Cortex of kidney (tissue), 1 donor: ENCODE data around the gene PRKCE.
"Not testable (repeated sequence)": the region's sequence is repeated elsewhere in the genome, so short reads cannot be mapped to it uniquely, and the experiment has no call there.

Source experiments
- DNase-seq: peaks from one replicate; lab custom pipeline; 2025; lab: John Stamatoyannopoulos, UW

PRKCE gene

DNA sequence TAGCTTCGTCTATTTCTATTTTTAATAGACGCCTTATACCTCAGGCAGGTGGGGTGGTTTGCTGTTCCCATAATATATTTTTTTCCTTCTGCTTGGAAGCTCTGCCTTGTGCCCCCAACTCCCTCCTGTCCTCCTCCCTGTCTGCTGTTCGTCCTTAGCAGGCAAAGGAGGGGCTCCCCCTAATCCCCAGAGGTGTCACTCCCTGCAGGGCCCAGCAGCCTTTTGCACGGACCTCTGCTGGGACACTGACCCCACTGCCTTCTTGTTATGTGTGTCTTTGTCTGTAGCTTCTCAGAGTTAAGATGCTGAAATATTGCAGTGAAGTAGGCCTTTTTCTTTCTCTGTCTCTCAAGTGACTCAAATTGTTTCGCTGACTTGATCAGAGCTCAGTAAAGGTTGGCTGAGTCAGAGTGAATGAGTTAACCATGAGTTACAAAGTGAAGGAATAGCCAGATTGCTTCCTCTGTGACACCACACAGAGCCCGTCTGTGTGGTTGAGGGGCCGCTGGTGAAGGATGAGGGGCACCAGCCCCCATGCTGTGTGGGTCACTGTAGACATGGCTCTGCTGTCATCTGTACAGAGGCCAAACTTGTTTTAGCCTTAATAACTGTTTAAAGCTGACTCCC lies 47.7 kb downstream of the PRKCE start:
- DNase-seq = no peak

DNA sequence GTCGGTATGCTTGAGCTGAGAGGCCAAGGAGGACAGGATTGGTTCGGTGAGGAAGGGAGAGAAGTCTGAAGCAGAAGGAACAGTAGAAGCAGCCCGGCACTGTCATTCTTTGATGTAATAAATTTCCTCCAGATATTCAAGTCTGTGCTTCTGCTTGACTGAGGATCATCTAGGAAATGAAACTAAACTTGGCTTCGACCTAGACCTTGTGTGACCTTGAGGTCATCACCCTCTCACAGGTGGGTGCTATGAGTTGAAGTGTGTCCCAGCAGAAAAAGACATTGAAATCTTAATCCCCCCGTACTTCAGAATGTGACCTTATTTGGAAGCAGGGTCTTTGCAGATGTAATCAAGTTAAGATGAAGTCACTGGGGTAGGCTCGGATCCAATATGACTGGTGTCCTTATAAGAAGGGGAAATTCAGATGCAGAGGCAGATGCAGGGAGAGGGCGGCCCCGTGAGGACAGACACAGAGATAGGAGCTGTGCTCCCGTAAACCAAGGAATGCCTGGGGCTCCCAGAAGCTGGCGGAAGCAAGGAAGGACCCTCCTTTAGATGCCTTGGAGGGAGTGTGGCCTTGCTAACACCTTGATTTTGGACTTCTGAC lies 49.0 kb downstream of the PRKCE start:
- DNase-seq = no peak

DNA sequence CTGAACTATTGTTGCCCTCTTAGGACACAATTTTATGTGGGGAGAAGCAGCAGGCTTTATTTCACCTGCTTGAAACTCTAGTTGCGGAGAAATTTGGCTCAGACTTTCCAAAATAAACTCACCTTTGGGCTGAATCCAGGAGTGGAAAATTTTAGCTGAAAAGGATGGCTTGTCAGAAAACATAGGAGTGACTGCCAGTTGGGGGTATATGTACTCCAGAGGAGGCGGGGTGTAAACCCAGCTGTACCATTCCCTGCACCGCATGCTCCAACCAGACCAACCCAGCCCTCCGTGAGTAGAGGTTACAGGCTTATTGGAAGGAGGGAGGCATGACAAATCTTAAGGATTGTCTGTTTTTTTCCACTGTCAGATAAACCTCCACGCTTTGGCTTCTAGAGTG lies 53.8 kb downstream of the PRKCE start:
- no peak for DNase-seq

DNA sequence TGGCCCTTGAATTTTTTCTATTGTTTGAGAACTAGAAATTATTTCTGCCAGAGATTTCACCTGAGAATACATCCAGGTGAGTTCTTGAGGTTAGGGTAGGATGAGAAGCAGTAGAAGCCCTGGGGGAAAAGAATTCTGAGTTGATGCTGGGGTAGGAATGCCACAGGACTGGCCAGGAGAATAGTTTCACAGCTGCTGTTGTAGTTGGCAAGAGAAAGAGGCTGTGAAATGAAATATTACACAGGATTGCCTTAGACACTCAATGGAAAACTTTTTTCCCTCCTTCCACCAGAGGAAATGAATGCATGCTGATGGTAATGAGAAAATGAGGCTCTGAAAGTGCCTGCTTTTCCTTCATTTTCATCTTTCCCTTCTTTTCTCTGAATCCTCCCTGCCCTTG lies 54.6 kb downstream of the PRKCE start:
- DNase-seq = no peak

DNA sequence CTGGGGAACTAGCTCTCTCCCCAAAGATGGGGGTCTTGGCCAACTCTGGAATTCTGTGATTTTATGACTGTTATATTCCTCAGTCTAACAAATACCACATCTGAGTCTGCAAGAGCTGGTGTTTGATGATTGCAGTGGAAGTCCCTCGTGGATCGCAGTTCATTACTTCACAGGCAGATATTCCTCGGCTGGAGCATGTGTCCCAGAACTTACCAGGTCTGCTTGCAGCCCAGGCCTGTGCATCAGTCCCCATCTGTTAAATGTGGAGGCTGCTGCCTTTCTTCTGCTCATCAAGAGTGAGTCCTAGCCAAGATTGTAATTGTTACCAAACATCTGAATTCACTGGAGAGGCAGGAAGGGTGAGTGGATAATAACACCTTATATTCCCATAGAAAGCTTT lies 55.5 kb downstream of the PRKCE start:
- no peak for DNase-seq

DNA sequence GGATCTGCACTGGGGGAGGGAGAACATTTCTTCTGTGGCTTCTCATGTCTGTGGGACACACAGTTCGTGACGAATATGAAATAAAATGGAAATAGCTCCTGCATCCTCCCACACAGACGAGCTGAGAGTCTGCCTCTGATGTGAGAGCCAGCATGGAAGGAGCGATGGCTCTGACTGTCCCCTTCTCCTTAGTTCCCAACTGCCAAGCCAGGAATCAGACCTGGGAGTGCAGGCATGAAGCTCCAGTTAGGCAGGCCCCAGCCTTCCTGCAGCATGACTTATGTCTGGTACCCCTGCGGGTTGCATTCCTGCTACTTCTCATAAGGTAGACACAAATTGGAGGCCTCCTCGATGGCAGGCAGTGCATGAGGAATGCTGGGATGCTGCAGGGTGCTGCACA lies 56.2 kb downstream of the PRKCE start:
- DNase-seq = no peak

DNA sequence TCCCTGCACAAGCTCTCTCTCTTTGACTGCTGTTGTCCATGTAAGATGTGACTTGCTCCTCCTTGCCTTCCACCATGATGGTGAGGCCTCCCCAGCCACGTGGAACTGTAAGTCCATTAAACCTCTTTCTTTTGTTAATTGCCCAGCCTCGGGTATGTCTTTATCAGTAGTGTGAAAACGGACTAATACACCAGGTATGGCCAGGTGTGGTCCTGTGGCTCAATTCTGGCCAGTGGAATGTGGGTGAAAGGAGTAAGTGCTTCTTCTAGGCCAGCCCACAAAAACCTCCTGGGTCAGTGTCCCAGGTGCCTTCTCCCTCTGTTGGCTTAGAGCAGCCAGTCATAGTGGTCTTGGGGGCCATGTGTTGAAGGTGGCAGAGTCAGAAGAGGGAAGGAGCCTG lies 57.0 kb downstream of the PRKCE start:
- DNase-seq = no peak

DNA sequence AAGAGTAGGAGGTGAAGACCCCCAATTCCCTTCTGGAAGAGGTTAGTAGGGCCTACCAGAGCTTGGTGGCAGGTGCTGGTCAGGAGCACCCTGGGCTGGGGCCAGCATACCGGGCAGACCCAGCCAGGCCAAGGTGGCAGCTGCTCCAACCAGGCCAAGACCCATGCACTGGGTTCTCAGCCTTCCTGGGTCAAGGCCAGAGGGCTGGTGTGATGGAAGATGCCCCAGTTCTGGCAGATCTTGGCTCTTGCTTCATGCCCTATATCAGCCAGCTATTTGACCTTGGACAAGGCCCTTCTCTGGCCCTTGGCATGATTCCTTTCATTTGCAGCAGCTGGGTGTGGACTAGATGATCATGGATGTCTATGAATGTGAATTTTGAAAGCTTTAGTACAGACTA lies 57.7 kb downstream of the PRKCE start:
- DNase-seq = no peak

DNA sequence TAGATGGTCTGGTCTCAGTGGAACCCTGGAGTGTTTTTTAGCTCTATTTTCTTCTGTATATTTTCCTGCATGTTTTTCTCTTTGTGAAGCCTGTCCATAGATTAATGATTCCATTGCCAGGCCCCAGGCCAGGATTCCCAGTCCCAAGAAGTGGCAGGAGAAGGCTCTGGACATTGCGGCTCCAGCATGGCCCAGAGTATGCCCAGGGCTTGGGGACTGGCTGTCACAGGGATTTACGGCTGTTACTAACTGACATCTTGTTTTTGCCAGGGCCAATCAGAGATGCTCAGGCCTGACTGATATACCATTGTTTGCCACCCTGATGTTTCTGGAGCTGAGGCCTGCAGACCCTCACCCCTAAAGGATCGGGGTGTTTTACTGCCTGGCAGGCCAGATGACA lies 59.0 kb downstream of the PRKCE start:
- DNase-seq = no peak

DNA sequence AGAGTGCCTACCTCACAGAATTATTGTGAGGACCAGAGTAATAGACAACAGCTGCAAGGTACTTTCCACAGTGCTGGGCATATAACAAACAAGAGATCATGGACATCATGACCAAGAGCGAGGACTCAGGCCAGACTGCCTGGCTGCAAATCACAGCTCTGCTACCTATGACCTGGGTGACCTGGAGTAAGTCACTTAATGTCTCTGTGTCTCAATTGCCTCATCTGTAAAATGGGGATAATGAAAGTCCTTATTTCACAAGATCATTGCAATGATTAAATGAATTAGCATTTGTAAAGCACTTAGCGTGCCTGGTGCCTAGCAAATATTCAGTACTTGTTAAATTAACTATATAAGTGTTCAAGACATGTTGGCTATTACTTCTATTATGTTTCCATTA lies 59.7 kb downstream of the PRKCE start:
- no peak for DNase-seq

DNA sequence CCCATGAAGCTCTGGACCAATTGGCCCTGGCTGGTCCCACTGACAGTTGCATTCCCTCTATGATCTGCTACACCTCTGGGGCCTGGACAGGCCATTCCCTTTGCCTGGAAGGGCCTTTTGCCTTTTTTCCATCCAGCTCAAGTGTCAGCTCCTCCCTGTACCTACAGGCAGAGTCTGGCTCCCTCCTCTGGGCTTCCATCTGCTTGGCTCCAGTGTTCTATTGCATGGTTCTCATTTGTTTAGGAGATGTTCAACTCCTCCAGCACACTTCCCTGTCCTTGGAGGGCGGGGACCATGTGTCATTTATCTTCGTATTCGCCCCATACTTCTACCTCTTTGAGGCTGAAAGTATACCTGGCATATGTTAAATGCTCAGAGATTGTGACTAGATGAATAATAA lies 61.1 kb downstream of the PRKCE start:
- no peak for DNase-seq

DNA sequence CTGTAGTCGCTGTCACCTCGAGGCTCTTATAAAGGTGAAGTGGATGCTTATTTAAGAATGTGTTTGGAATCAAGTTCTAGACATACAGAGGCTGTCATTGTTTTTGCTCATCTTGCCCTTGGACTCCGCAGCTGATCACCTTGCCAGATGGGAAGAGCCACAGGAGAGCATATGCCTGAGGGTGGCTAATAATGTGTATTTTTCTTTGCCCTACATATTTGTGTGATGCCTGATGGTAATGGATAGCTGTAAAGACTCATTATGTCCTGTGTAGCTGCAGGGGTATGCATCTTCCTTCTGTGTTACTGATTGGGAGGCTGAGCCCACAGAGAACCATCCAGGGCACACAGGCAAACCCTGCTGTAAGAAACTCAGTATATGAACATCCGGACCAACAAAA lies 61.7 kb downstream of the PRKCE start:
- DNase-seq = no peak

DNA sequence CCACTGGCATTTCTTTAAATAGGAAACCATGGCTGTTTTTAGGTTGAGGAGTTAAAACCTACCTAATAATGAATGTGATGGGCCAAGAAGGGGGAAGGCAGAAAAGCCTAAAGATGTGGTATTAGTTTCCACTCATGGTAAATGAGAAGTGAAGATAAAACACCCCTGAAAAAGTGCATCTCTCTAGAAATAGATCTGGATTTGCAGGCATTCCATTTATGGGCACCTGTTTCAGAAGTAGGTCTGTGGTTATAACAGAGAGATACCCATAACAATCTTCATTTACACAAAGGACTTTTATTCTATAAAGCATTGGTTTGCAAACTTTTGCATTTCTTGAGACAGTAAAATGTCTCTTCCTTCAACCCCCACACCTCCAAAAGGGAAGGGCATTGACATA lies 62.1 kb downstream of the PRKCE start:
- no peak for DNase-seq

DNA sequence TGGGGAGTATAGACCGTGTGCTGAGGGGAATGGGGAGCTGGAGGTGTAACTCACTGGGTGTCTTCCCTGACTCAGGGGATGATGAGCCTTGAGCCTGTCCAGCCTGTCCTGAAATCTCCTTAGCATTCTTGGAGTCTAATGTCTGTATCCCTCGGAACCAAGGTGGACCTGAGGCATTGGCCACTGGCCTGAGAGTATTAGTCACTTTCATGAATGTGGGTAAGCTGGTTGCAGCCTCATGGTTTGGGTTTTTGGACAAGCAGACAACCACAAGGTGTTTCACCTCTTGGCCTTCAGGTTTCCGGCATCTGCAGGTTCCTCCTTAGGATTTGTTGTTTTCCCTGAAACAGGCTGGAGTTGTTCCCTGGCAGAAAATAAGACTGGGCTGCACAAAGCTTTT lies 63.2 kb downstream of the PRKCE start:
- no peak for DNase-seq

DNA sequence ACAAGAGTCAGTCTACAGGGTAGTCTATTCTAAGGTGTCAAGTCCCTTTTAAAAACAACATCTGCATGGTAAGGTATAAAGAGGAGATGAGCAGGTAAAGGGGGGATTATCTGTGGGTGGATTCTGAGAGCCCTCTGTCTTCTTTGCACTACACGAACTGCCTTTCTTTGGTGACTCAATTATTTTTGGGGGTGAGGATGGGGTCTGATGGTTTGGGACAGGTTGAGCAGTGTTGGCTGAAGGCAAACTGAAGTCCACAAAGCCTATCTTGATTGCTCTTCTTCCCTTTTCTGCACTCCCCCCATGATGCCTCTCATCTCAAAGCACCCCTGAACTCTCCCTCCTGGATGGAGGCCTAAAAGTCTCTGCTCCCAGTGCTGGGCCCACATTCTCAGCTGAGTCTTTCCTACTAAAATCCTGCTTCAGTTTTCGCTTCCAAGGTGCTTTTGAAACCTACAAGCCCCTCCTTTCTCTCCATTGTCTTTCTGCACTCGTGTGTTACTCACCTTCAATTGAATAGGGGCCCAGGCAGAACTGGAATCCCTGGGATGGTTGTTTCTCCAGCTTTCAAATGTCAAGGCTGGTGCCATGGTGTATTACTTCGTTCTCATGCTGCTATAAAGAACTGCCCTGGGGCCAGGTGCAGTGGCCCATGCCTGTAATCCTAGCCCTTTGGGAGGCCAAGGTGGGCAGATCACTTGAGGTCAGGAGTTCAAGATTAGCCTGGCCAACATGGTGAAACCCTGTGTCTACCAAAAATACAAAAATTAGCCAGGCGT lies 64.3 kb downstream of the PRKCE start:
- DNase-seq = no peak

DNA sequence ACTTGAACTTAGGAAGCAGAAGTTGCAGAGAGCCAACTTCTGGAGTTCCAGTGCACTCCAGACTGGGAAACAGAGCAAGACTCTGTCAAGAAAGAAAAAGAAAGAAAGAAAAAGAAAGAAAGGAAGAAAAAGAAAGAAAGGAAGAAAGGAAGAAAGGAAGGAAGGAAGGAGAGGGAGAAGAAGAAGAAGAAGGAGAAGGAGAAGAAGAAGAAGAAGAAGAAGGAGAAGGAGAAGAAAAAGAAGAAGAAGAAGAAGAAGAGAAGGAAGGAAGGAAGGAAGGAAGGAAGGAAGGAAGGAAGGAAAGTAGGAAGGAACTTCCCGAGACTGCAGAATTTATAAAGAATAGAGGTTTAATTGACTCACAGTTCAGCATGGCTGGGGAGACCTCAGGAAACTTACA lies 65.0 kb downstream of the PRKCE start:
- not testable (repeated sequence) for DNase-seq

DNA sequence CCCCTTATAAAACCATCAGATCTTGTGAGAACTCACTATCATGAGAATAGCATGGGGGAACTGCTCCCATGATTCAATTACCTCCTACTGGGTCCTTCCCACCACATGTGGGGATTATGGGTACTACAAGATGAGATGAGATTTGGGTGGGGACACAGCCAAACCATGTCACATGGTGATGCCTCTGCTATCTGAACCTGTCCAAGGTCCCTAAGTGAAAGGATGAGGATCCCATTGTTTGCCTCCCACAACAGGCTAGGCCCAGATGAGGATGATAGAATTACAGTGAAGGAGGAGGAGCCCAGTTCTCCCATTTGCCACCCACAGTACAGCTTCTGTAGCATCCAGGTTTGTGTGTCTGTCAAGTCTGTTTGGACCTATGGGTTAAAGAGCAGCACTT lies 65.4 kb downstream of the PRKCE start:
- DNase-seq = no peak

DNA sequence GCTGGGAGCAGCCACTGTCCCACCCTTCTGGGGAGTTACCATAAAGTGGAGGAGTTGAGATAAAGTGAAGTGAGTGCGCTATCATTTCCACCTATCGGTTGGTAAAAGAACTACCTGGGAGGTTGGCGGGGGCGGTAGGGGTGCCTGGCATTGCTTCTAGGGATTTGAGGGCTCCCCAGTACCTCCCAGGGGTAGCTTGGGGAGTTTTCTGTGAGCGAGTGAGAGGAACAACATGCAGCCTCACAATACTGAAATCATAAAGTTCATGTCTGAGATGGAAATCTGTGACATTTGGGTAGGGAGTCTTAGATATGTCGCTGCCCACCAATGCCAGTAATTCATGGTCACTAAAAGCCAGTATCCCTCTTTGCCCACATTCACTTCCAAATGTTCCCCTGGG lies 68.7 kb downstream of the PRKCE start:
- no peak for DNase-seq

DNA sequence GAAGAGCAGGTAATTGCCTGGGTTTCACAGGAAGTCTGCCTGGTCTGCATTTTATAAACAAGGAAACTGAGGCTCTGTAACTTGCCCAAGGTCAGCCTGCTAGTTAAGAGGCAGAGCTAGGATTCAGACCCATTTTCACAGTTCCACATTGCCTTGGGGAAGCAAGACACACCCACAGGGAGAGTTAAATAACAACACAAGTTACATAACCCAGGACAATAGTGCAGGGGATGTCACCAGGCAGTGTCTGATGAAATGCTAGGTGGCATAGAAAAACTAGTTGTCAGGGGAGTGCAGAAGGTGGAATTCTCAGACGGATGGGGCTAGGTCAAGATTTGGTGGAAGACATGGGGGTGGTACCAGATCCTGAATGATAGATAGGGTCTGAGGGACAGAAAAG lies 69.7 kb downstream of the PRKCE start:
- DNase-seq = no peak

DNA sequence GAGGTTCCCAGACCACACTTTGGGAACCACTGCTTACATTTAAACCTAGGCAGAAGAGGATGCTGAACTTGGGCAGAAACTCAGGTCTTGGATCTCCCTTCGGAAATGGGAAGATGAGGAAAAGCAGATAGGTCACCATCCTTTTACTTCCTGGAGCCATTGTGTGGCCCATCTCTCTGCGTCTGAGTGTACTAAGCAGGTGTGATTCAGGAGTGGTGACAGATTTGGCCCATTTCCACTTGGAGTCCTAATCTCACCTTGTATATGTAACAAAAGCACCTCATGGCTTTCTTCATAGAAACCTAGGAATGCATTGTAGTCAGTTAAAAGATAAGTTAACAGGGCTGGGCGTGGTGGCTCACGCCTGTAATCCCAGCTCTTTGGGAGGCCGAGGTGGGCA lies 71.0 kb downstream of the PRKCE start:
- no peak for DNase-seq

DNA sequence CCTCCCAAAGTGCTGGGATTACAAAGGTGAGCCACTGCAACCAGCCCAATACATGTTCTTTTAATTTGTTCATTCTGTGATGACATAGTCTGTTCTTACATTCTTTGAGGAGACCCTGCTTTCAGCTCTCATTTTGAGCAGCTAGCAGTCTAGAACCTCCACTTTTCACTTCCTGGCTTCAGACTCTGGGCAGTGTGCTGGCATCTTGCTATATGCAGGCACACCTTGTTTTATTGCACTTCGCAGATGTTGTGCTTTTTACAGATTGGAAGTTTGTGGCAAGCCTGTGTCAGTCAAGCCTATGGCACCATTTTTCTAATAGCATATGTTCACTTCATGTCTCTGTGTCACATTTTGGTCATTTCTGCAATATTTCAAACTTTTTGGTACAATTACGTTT lies 72.4 kb downstream of the PRKCE start:
- DNase-seq = no peak

DNA sequence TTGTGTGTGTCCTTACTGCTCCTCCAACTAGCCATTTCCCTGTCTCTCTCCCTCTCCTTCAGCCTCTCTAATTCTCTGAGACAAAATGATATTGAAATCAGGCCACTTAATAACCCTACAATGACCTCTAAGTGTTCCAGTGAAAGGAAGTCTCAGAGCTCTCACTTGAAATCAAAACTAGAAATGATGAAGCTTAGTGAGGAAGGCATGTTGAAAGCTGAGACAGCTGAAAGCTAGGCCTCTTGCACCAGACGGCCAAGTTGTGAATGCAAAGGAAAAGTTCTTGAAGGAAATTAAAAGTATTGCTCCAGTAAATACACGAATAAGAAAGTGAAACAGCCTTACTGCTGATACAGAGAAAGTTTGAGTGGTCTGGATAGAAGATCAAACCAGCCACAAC lies 72.9 kb downstream of the PRKCE start:
- no peak for DNase-seq

DNA sequence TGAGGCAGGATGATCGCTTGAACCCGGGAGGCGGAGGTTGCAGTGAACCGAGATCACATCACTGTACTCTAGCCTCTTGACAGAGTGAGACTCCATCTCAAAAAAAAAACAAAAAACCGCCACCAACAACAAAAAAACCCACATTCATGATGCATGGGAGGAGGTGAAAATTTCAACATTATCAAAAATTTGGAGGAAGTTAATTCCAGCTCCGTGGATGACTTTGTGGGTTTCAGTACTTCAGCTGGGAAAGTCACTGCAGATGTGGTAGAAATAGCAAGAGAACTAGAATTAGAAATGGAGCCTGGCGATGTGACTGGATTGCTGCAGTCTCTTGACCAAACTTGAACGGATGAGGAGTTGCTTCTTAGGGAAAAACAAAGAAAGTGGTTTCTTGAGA lies 74.3 kb downstream of the PRKCE start:
- no peak for DNase-seq

DNA sequence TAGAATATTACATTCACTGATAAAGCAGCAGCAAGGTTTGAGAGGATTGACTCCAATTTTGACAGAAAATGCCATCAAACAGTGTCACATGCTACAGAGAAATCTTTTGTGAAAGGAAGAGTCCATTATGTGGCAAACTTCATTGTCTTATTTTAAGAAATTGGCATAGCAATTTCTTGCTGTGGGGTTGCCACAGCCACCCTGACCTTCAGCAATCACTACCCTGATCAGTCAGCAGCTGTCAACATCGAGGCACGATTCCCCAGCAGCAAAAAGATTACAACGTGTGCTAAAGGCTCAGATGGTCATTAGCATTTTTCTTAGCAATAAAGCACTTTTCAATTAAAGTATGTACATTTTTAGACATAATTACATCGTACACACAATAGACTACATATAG lies 74.7 kb downstream of the PRKCE start:
- DNase-seq = no peak
